ENCODE measurements around the gene GRIN3A. TPM values are rescaled to one million over a fixed set of nuclear protein-coding genes. Genes with fewer than 3 reads are reported as not detected.

Gene GRIN3A
- total and polyA plus RNA-seq, 2 of the 4 experiments (the other 2 are of a cell fraction): not detected

DNA sequence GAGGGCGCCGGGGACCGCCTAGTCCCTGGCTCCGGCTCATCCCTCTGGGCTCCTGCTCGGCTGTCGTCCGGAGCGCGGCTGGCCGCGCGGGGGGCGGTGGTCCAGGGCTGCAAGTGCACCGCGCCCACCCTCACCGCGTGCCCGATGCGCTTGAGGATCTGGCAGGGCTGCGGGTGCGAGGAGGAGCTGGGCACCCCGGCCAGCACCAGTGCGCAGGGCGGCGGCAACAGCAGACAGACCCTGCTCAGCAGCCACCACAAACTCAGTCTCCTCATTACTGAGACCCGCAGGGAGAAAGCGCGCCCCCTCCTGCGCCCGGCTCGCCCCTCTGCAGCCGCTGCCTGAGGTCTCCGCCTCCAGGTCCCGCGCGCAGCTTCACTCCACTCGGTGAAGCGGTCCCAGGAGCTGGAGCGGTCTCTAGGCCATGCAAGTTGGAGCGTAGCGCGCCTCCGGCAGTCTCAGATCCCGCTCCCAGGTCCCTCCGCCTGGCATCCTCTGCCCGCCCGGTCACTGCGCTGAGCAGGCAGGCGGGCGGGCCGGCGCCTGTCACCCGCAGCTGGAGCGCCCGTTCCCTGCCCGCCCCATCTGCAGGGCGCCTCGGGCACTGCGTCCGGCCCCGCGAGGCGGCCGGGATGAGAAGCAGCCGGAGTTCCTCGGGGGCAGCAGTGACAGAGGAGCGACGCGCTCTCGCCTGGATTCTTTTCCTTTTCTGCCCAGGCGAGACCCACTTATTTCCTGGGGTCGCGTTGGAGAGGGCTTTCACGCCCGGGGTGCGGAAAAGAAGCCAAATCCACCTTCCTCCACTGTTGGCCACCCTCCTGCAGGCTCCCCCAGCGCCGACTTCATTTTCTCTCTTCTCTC is 512 bp downstream of the GRIN3A start (continued):
- TF ChIP-seq, protein P1, sequence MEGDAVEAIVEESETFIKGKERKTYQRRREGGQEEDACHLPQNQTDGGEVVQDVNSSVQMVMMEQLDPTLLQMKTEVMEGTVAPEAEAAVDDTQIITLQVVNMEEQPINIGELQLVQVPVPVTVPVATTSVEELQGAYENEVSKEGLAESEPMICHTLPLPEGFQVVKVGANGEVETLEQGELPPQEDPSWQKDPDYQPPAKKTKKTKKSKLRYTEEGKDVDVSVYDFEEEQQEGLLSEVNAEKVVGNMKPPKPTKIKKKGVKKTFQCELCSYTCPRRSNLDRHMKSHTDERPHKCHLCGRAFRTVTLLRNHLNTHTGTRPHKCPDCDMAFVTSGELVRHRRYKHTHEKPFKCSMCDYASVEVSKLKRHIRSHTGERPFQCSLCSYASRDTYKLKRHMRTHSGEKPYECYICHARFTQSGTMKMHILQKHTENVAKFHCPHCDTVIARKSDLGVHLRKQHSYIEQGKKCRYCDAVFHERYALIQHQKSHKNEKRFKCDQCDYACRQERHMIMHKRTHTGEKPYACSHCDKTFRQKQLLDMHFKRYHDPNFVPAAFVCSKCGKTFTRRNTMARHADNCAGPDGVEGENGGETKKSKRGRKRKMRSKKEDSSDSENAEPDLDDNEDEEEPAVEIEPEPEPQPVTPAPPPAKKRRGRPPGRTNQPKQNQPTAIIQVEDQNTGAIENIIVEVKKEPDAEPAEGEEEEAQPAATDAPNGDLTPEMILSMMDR (conservative IDR thresholded peaks at IDR 0.05; ENCODE audit: low read depth, low read length): no peak

DNA sequence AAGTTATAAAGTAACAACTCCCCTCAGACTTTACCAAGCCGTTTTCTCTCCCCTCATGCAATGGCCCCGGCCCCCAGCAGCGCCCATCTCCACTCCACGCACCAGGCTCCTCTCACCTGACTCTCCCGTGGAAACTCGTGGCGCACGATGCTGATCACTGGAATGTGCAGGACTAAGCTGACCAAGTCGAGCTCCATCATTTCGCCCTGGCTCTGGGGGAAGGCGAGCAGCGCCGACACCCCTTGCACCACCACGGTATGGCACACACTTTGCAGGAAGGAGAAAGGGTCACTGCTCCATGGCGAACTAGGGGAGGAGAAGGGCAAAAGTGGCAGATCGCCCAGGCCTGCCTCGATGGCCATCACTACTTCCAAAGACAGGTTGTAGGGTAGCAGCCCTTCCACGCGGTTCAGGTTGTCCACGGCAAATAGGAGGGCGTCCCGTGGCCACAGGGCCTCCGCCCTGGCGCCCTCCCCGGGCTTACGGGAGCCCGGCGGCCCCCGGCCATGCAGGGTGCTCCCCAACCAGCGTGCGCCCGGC is 1.2 kb downstream of the GRIN3A start:
- Histone ChIP-seq H2AFZ (replicated peaks; ENCODE audit: low read length, poor library complexity) (peak overlapping the region; percentile 21), H3K56ac (ENCODE audit: extremely low read depth, insufficient read depth, low read length) (no peak overlapping the region), H3K27me3 (ENCODE audit: control insufficient read depth, insufficient read depth, low read length) (peaks cover 7% of the 10 kb centered on the region), H3K9me3 (ENCODE audit: control insufficient read depth, insufficient read depth, low read length) (peaks cover 2% of the 10 kb centered on the region; the same call in 1 of the 2 replicates), H3K4me3 (ENCODE audit: insufficient read depth, low read depth, low read length) (no peak overlapping the region), H3K9ac (ENCODE audit: low read depth, low read length) (no peak overlapping the region), H2BK20ac (ENCODE audit: low read depth, low read length) (no peak overlapping the region), H3K4me2 (ENCODE audit: low read depth, low read length) (no peak overlapping the region), H2BK15ac (ENCODE audit: low read depth, low read length) (no peak overlapping the region), H3K9me1 (ENCODE audit: insufficient read depth, low read length) (no peaks in the 10 kb centered on the region), H4K5ac (ENCODE audit: low read depth, low read length) (no peak overlapping the region), H3K23ac (ENCODE audit: low read depth, low read length) (no peak overlapping the region), H4K91ac (ENCODE audit: insufficient read depth, low read depth, low read length) (no peak overlapping the region), H4K20me1 (ENCODE audit: insufficient read depth, low read length) (no peaks in the 10 kb centered on the region), H3K79me1 (ENCODE audit: low read depth in 1 of 2, low read length in 2 of 2) (no peaks in the 10 kb centered on the region), H2BK120ac (ENCODE audit: low read depth, low read length) (no peak overlapping the region), H3K18ac (ENCODE audit: low read depth, low read length) (no peak overlapping the region), H3K4me1 (ENCODE audit: control insufficient read depth, insufficient read depth, low read length) (no peaks in the 10 kb centered on the region), H2BK5ac (ENCODE audit: low read depth, low read length, poor library complexity, severe bottlenecking) (no peak overlapping the region), H3K27ac (ENCODE audit: insufficient read depth, low read length) (no peak overlapping the region), H2AK5ac (ENCODE audit: low read depth, low read length) (no peak overlapping the region), H3K4ac (ENCODE audit: low read depth, low read length) (no peak overlapping the region), H2AK9ac (replicated peaks; ENCODE audit: low read depth, low read length, poor library complexity) (peak overlapping the region; percentile 28), H3K36me3 (ENCODE audit: control insufficient read depth, insufficient read depth, low read length) (no peaks in the 10 kb centered on the region), H4K8ac (ENCODE audit: low read depth in 2 of 2, low read length in 2 of 2) (no peak overlapping the region), H3K14ac (replicated peaks; ENCODE audit: low read depth, low read length) (no peak overlapping the region)
- no peak for TF ChIP-seq FOS (IDR thresholded peaks at IDR 0.05; ENCODE audit: low read depth, low read length)
- TF ChIP-seq, protein P2, sequence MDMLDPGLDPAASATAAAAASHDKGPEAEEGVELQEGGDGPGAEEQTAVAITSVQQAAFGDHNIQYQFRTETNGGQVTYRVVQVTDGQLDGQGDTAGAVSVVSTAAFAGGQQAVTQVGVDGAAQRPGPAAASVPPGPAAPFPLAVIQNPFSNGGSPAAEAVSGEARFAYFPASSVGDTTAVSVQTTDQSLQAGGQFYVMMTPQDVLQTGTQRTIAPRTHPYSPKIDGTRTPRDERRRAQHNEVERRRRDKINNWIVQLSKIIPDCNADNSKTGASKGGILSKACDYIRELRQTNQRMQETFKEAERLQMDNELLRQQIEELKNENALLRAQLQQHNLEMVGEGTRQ (IDR thresholded peaks at IDR 0.05; ENCODE audit: low read depth, low read length): no peak
- TF ChIP-seq MAFK (IDR thresholded peaks at IDR 0.05; ENCODE audit: low read depth, low read length): no peak
- no peak for TF ChIP-seq SMC3 (IDR thresholded peaks at IDR 0.05; ENCODE audit: low read depth, low read length)
- TF ChIP-seq BHLHE40 (IDR thresholded peaks at IDR 0.05; ENCODE audit: low read depth, low read length): no peak
- TF ChIP-seq POLR2A (IDR thresholded peaks at IDR 0.05; ENCODE audit: low read depth, low read length): no peak
- CTCF ChIA-PET: no interaction called here
- ATAC-seq (ENCODE audit: low read depth): no peak
- POLR2A ChIA-PET (ENCODE audit: unreplicated experiment): no interaction called here
- WGBS, 2 experiments (ENCODE audit: extremely low coverage in 2 of 2, insufficient read length in 1 of 2): 6% methylated on average over 10 of the region's 32 CpGs; no CpG with 5 or more reads in 1 of the 2 experiments
- in situ Hi-C loops (cut with MboI; ENCODE audit: low sequenced_read_pairs): no loop called here
- no peak for DNase-seq
- intact Hi-C loops (cut with micrococcal nuclease): no loop called here
- BruUV-seq (replicated peaks): no TSS peak
- dilution Hi-C loops (cut with HindIII; ENCODE audit: low sequenced_read_pairs, unreplicated experiment): no loop called here
